HEK293 (cell line): ENCODE data around the gene CMTM8.

Experiments
- CTCF ChIP-seq: fragments of 450-650 bp; formaldehyde crosslinking; IDR thresholded peaks from 2 replicates; pipeline ENCODE4 v1.5.1; 2016; ENCODE audit warnings: missing biosample characterization, missing genetic modification characterization
- GLI2 ChIP-seq: fragments of 450-650 bp; formaldehyde crosslinking; IDR thresholded peaks from 2 replicates; pipeline ENCODE4; 2017; ENCODE audit warnings: missing biosample characterization, missing genetic modification characterization, low read depth, borderline replicate concordance
- KLF10 ChIP-seq: fragments of 450-650 bp; IDR thresholded peaks from 2 replicates; pipeline ENCODE4 v1.5.1; 2018; ENCODE audit warnings: missing biosample characterization, mild to moderate bottlenecking, missing genetic modification characterization

GRCh38 chr3:32359766-32360492, 121.4 kb downstream of the CMTM8 start:
- no peak for TF ChIP-seq KLF10 (tag by site-specific recombination)
- no peak for TF ChIP-seq CTCF
- no peak for TF ChIP-seq GLI2
